A549 (cell line): Measurements from ENCODE around the gene GCLC. TPM values are rescaled to one million over a fixed set of nuclear protein-coding genes. Genes with fewer than 3 reads are reported as not detected.

Source experiments
- ATAC-seq, 2 experiments: fragments of 200-7000 bp in 1 of 2; fragments of >200 bp in 1 of 2; cut with Nextera tagmentation in 1 of 2; cut with Tn5 transposase in 1 of 2; 3 replicates each; pipeline versions ENCODE4 v1.8.0 to v1.9.1; 2018 to 2020; ENCODE audit warnings: mild to moderate bottlenecking in 1 of 2, moderate library complexity in 1 of 2
- CTCF ChIA-PET: fragments of 300-600 bp; sonication (Branson Sonifier 250); formaldehyde crosslinking; extraction: SDS; loops from one replicate; lab custom pipeline; 2021; ENCODE audit warnings: antibody characterized with exemption, inconsistent platforms; lab: Yijun Ruan, JAX
- POLR2A ChIA-PET: fragments of 350-600 bp; formaldehyde crosslinking; extraction: SDS; loops from one replicate; lab custom pipeline; 2021; ENCODE audit warnings: antibody characterized with exemption, inconsistent platforms; lab: Yijun Ruan, JAX
- DNase-seq, 2 experiments: peaks; one replicate each; pipeline versions ENCODE4 v3.0.0 to v3.0.0-alpha.2; 2011 to 2016; ENCODE audit warnings: low read depth in 1 of 2, low spot score in 1 of 2
- FAIRE-seq: peaks from 2 replicates; lab custom pipeline; 2011; peaks lifted over from hg19 to GRCh38; lab: Jason Lieb, UNC
- H3K27ac ChIP-seq, 2 experiments: fragments of >200 bp; sonication (Bioruptor Twin); formaldehyde crosslinking; 3 replicates each; pipeline ENCODE4 v1.5.1; 2016 to 2017
- H3K4me1 ChIP-seq: fragments of >200 bp; sonication (Bioruptor Twin); formaldehyde crosslinking; 3 replicates; pipeline ENCODE4 v1.6.1; 2016
- H3K4me2 ChIP-seq: fragments of >200 bp; sonication (Bioruptor Twin); formaldehyde crosslinking; 3 replicates; pipeline ENCODE4 v1.6.1; 2016
- H3K4me3 ChIP-seq: fragments of >200 bp; sonication (Bioruptor Twin); formaldehyde crosslinking; 3 replicates; pipeline ENCODE4 v1.5.1; 2016
- H3K9me3 ChIP-seq: fragments of >200 bp; sonication (Bioruptor Twin); formaldehyde crosslinking; 3 replicates; pipeline ENCODE4 v1.6.1; 2016
- ATOH8 ChIP-seq: fragments of 250-450 bp; sonication (Bioruptor Pico); IDR thresholded peaks from 2 replicates; pipeline ENCODE4 v1.5.0; 2020; ENCODE audit warnings: low read depth, mild to moderate bottlenecking, moderate library complexity
- CHD4 ChIP-seq: fragments of 200-600 bp; sonication (generic); IDR thresholded peaks from 2 replicates; pipeline ENCODE4 v1.6.1; 2016; ENCODE audit warnings: antibody characterized with exemption, mild to moderate bottlenecking, borderline replicate concordance
- CTCF ChIP-seq: fragments of >200 bp; sonication (Bioruptor Twin); formaldehyde crosslinking; IDR thresholded peaks from 3 replicates; pipeline ENCODE4 v1.5.1; 2016
- ESRRA ChIP-seq: fragments of 150-350 bp; IDR thresholded peaks from 2 replicates; pipeline ENCODE4 v1.6.1; 2014; ENCODE audit warnings: mild to moderate bottlenecking, low read length, borderline replicate concordance
- HES2 ChIP-seq: fragments of >200 bp; sonication (Bioruptor Twin); formaldehyde crosslinking; IDR thresholded peaks from 2 replicates; pipeline ENCODE4 v1.6.1; 2016
- HEYL ChIP-seq: fragments of 250-450 bp; sonication (Bioruptor Pico); IDR thresholded peaks from 2 replicates; pipeline ENCODE4 v1.8.0; 2021; ENCODE audit warnings: mild to moderate bottlenecking, moderate library complexity
- HMGXB4 ChIP-seq: fragments of 250-450 bp; sonication (Bioruptor Pico); IDR thresholded peaks from 2 replicates; pipeline ENCODE4 v1.5.0; 2021; ENCODE audit warnings: mild to moderate bottlenecking, moderate library complexity, borderline replicate concordance
- JUNB ChIP-seq: fragments of >200 bp; sonication (Bioruptor Twin); formaldehyde crosslinking; IDR thresholded peaks from 2 replicates; pipeline ENCODE4 v1.6.1; 2016
- KDM1A ChIP-seq: fragments of 200-600 bp; sonication (generic); IDR thresholded peaks from 2 replicates; pipeline ENCODE4 v1.6.1; 2016; ENCODE audit warnings: low read depth, mild to moderate bottlenecking
- KDM5A ChIP-seq: fragments of 200-600 bp; sonication (generic); IDR thresholded peaks from 2 replicates; pipeline ENCODE4 v1.6.1; 2016; ENCODE audit warnings: antibody characterized with exemption, mild to moderate bottlenecking
- MAFK ChIP-seq: fragments of 450-650 bp; IDR thresholded peaks from 2 replicates; pipeline ENCODE4 v1.6.1; 2014; ENCODE audit not compliant: partially characterized antibody
- MAX ChIP-seq: IDR thresholded peaks from 2 replicates; pipeline ENCODE4 v1.6.1; 2012
- NFE2L2 ChIP-seq: fragments of 150-350 bp; conservative IDR thresholded peaks from 2 replicates; pipeline ENCODE4 v1.6.1; 2014; ENCODE audit warnings: low read length
- NPAS2 ChIP-seq: fragments of 250-450 bp; sonication (Bioruptor Pico); IDR thresholded peaks from 2 replicates; pipeline ENCODE4 v1.8.0; 2022; ENCODE audit warnings: mild to moderate bottlenecking, moderate library complexity, borderline replicate concordance
- NR3C1 ChIP-seq: fragments of >200 bp; sonication (Bioruptor Twin); formaldehyde crosslinking; IDR thresholded peaks from 3 replicates; pipeline ENCODE4 v1.6.1; 2017
- ZC3H11A ChIP-seq: fragments of 450-650 bp; IDR thresholded peaks from 2 replicates; pipeline ENCODE4 v1.6.1; 2014; ENCODE audit warnings: antibody characterized with exemption, mild to moderate bottlenecking
- WGBS: methylation state at CpG from one replicate; pipeline ENCODE4 v1.1.6; 2017; ENCODE audit errors: missing lambda C conversion rate; 5-methylcytosine and 5-hydroxymethylcytosine counted together
- polyA plus RNA-seq, 4 experiments: library from polyadenylated mRNA; depleted of rRNA in 3 of 4; stranded (reverse); fragments of >200 nt; fragmentation: RNase III in 1 of 4; extraction: RNeasy Plus Mini Kit Qiagen cat#74134 plus additional on column Dnase treatment in 1 of 4; gene quantifications; 2 replicates in 3 of 4; 3 replicates in 1 of 4; pipeline ENCODE4 v1.2.3, GENCODE V29; 2011 to 2017

GCLC gene
- polyA plus RNA-seq, 2 of the 4 experiments (the other 2 are of a cell fraction) = 116 to 180 TPM

GRCh38 chr6:53543359-53544216 lies 1.3 kb downstream of the GCLC start:
- H3K4me1 ChIP-seq = peaks cover 49% of the 10 kb centered on the region
- CTCF ChIA-PET = interaction anchor here (0.6 to 2.3 kb wide), 18 partner anchors 9 to 185 kb away, joined by 3 to 24 read pairs (median 4); no protein-coding TSS in a partner anchor
- ATAC-seq (no peak), FAIRE-seq (no peak), DNase-seq (no peak)
- peak overlapping the region; percentile 90 for H3K4me3 ChIP-seq
- POLR2A ChIA-PET = interaction anchor here (0.9 to 1.8 kb wide), 9 partner anchors 18 to 180 kb away, joined by 3 to 18 read pairs (median 5); no protein-coding TSS in a partner anchor
- H3K9me3 ChIP-seq = no peaks in the 10 kb centered on the region
- peak overlapping the region; percentile 86 for H3K4me2 ChIP-seq
- peak overlapping the region; percentile 95 to 98 for H3K27ac ChIP-seq
- no peak for TF ChIP-seq MAFK
- no peak for TF ChIP-seq KDM5A
- no peak for TF ChIP-seq HES2
- TF ChIP-seq ATOH8 (CRISPR knock-in tag) = no peak
- TF ChIP-seq ESRRA = no peak
- no peak for TF ChIP-seq MAX
- TF ChIP-seq ZC3H11A = no peak
- TF ChIP-seq CTCF = no peak
- no peak for TF ChIP-seq NR3C1
- TF ChIP-seq HEYL = no peak
- no peak for TF ChIP-seq KDM1A
- TF ChIP-seq JUNB = no peak
- TF ChIP-seq NFE2L2 = no peak
- no peak for TF ChIP-seq CHD4
- TF ChIP-seq, all 56 proteins: peak for 0
- under 1% methylated on average over 7 of the region's 7 CpGs for WGBS

- Histone ChIP-seq H3K27ac (peak overlapping the region; percentile 26 to 98; a peak in 4 of 6 replicates), H3K4me1 (peaks cover 62% of the 10 kb centered on the region), H3K4me3 (peak overlapping the region; percentile 90), H3K4me2 (peak overlapping the region; percentile 86), H3K9me3 (no peaks in the 10 kb centered on the region)
- no peak for FAIRE-seq
- CTCF ChIA-PET = interaction anchor here (2.2 kb wide), 1 partner anchor 48 kb away, joined by 10 read pairs; no protein-coding TSS in a partner anchor
- no peak for ATAC-seq
- WGBS = 39% methylated on average over 7 of the region's 7 CpGs
- TF ChIP-seq NPAS2 (CRISPR knock-in tag) (no peak), HMGXB4 (CRISPR knock-in tag) (no peak)
- POLR2A ChIA-PET = interaction anchor here (1.7 kb wide), 1 partner anchor 110 kb away, joined by 5 read pairs; no protein-coding TSS in a partner anchor
- DNase-seq = no peak
Observed at GRCh38 chr6:53541900-53542299, 3.0 kb downstream of the GCLC start.
